ENCODE results near the gene GPR31.

GPR31 gene

DNA sequence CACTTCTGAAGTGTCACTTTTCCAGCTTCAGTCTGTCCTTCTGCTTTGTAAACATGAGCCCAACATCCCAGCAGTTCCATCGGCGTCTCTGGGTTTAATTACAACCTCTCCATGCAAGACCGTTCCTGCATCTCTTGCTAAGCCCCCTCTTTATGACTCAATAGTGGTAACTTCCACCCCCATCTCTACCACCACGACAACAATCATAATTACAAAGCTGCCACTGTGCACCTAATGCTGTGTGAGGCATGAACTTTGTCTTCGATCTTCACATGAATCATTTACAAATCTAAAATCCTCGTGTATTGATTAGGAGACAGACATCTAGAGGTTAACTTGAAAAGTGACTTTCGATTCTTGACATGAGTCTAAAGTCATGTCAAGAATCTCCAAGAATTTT lies 39.8 kb downstream of the GPR31 start:
- no peak for DNase-seq (ENCODE audit: low spot score)

DNA sequence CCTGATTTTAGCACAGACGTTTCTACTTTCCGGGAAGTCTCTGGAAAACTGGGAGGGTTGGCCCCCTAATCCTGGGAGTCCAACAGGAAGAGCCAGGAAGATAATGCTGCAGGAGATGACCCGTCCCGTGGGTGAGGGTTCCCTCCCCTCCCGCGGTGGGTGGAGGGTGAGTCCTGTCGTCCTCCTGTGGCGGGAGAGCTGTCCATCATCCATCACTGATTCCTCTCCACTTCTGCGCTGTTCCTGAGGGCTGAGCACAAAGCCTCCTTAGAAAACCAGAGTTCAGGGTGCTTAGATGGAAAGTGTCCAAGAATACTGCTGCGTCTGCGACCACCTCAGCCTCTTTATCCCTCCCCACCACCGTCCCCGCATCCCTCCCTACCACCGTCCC lies 40.9 kb downstream of the GPR31 start:
- no peak for DNase-seq (ENCODE audit: low spot score)

DNA sequence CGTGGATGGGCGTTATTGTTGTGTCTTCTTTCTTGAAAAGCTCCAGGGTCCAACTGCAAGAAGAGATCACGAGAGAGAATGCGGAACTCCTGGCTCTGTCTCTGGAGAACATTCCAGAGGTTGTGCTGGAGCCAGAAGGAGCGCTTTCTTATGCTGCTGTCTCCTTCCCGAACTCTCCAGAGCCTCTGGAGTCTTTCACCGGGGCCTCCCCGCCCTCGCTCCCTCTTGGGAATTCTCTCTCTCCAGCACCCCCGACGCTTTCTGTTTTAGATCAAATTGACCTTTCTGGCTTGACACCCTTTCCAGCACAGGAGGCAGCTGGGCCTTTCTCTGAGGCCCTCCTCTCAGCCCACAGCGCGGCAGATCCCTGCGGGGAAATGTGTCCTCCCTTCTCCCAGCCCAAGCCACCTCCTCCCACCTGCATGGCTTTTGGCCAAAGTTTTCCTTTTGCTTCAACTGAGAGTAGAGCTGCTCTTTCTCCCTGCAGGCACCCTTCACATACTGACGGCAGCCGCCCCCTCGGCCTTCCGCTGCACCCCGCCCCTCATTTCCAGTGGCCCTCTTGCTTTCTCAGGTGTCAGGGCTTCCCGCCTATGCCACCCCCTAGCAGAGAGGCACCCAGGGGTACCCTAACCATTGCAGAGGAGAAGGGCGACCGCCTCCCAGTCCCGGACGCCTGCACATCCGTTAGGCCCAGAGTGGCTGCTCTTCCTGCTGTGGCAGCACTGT lies 41.5 kb downstream of the GPR31 start:
- DNase-seq (ENCODE audit: low spot score) = no peak

DNA sequence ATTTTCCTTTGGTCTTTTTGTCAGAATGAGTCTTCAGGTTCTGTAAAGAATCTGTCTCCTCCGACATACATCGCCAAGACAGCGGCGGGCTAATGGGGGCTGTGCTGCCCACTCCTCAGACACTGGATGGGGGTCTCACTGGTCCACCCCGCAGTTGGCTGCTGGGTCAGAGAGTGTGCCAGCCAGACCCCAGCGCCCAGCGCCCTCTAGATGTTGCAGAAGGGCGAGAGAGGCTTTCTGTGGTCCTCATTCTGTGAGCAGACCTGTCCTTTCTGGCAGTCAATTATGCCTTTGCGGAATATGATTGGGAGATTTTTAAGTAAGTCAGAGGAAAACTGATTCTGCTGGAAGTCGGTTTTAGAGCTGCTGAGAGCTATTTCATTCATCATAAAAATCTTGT lies 42.7 kb downstream of the GPR31 start:
- no peak for DNase-seq (ENCODE audit: low spot score)

DNA sequence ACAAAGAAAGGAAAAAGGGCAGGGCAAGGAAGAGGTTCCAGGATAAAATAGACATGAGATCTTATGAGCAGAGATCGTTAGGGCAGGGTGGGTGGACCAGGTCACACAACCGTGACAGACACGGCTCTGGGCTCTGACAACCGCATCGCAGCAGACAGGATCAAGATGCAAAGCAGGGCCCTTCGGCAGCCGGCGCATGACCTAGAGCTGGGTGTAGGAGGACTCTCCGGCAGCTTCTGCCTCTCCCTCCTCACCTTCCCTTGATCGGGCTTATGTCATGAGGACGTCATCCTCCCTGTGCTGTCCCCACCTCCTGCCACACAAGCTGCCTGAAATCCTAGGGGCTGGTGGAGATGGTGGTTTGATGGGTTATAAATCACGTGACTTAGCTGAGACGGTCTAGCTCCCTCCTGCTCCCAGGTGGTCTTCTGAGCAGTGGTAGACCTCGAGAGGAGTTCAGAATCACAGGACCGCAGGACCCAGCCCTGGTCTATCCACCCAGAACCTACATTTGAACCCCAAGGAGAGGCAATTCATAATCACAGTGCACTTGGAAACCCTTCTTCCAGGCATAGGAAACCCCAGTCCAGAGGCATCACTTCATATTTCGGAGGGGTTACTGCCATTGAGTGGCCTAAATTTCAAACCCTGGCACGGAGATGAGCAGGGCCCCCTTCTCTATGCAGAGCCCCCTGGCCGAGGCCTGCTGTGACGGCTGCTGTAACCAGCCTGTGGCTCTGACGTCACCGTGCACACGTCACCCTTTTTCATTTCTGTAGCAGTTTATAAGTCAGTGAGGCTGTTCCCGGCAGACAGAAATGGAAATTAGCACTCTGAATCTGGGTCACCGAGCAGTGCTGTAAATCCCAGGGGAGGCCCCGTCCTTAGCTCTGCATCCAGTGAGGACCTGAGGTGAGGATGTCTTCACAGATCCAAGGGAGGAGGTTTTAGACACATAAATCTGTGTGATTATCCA lies 43.6 kb downstream of the GPR31 start:
- DNase-seq (ENCODE audit: low spot score) = no peak

DNA sequence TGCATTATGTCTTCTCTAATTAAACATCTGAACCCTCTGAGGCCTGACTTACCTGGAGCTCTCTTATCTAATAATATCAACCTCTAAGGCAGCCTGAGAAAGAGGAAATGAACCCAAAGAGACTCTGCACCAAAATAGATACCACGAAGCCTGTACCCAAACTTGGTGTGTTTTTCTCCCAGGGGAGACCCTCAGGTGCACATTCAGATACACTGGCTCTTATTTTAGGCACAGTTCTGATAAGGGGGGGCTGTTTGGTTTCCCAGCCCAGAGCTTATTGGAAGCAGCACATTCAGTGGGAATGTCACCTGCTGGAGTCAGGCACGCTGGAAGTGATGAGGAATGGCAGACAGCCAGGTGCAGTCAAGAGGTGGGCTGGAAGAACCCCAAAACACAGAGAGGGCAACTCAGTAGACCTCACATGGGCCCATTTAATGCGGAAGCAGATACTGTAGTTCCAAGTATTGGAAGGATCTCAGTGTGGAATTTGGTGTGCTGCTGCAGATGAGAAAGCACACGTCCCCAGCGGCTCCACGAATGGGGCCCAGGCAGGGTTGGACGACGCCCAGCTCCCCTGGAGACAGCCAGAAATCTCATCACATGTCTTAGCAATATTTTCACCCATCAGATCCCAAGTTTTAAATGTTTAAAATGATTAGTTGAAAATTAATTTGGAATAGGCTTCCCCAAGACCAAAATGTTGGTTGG lies 44.6 kb downstream of the GPR31 start:
- DNase-seq (ENCODE audit: low spot score) = no peak

DNA sequence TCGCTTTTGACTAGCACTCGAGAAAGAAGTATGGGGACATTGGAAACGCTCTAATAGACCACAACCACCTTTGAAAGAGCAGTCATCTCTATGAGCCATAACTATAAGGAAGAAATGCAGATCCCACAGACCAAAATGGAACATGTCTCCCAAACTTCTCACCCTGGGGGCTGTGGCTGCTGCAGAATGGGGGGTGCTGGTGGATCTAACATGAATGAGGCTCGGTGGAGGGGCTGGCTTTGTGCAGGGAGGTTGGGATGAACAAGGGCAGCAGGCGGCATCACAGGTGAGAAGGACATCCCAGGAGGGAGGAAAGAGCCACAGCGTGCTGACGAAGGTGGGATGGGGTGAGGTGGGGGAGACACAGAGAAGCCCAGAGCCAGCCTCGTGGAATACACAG lies 45.4 kb downstream of the GPR31 start:
- no peak for DNase-seq (ENCODE audit: low spot score)

DNA sequence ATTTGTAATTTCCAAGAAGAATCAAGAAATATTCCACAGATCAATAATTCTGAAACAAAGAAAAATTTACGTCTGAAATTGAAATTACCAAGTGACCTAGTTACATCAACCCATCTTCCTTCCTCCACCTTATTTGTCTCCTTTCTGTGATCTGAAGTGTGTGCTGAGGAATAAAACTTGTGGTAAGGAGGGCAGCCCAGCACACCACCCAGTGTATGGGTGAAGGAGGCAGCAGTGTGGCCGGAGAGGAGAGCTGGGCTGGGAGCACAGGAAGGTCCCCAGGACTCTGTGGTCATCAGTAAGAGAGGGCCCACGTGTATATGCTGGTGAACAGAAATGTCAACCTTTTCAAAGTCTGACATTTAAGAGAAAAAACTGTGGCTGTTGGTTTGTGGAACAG lies 46.2 kb downstream of the GPR31 start:
- no peak for DNase-seq (ENCODE audit: low spot score)

DNA sequence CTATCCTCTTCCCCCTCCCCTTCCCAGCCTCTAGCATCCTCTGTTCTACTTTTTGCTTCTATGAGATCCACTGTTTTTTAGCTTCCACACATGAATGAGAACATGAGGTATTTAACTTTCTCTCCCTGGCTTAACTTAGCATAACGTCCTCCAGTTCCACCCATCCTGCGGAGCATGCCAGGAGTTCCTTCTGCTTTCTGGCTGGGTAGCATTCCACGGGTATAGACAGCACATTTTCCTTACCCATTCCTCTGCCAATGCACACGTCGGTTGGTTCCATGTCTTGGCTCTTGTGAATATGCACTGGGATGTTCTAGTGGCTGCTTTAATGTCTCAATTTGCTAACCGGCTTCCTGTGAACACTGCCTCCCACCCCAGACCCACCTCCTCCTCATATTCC lies 48.1 kb downstream of the GPR31 start:
- DNase-seq (ENCODE audit: low spot score) = no peak

DNA sequence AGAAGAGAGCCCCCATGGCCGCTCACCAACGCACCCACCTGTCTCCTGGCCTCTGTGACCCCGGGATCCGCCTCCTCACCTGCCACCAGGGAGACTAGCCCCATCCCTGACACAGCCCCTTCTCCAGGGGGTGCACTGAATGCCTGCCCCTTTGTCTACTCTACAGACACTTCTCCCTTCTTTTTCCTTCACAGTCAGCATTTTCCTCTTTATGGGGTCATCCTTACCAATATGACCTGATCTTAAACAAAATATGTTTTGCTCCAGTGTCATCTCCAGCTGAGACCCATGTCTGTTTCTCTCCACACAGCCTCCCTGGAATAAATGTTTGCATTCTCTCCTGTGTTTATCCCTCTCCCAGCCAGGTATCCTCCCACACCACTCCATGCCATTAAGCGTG lies 49.5 kb downstream of the GPR31 start:
- no peak for DNase-seq (ENCODE audit: low spot score)

DNA sequence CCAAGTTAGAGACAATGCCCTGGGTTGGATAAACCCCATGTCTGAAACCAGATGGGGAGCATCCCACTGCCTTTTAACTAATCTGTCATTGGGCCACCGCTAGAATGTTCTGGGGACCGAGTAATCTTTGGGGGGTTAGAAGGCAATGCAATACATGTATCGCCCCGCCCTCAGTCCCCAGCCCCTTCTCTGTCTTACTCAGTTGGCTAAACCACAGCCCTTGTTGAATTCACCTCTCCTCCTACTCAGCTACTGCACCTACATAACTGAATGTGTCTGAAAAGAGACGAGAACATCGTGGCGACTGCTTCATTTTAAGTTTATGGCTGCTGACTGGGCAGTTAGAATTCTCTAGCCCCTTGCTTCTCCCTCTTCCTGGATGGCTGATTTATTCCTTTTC lies 50.0 kb downstream of the GPR31 start:
- no peak for DNase-seq (ENCODE audit: low spot score)

DNA sequence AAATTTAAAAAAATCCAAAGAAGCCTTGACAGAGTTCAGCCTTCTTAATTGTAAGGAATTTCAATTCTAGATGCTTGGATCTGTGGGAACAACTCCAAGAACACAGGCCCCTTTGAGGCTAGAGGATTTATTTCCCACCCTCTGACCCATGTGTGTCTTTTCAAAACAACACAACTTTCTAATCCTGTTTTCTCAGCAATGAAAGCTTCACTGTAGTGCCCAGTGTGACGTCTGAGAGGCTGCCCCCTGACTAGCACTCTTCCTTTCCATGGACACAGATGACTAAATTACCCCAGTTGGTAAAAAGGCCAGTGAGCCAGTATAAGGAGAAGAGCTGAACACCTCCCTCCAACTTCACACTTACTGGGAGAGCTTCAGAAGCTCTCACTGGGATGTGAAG lies 51.4 kb downstream of the GPR31 start:
- no peak for DNase-seq (ENCODE audit: low spot score)
